Lower leg skin (tissue), 4 donors: ENCODE measurements around the gene TAOK3. TPM values are rescaled to one million over a fixed set of nuclear protein-coding genes. Genes with fewer than 3 reads are reported as not detected.
"Not testable (repeated sequence)": the region's sequence is repeated elsewhere in the genome, so short reads cannot be mapped to it uniquely, and the experiment has no call there.

Source experiments
- DNase-seq, 2 donors: peaks; one replicate each; pipeline ENCODE4 v3.0.0-alpha.2; 2019; ENCODE audit warnings: low spot score in 2 of 2
- H3K4me3 ChIP-seq: fragments of 200-600 bp; sonication (generic); 2 replicates; pipeline ENCODE4 v1.5.1; 2017; ENCODE audit warnings: mild to moderate bottlenecking, low read depth; ENCODE audit not compliant: poor library complexity, severe bottlenecking
- CTCF ChIP-seq, 3 donors: fragments of 450-650 bp; IDR thresholded peaks; one replicate each; pipeline ENCODE4 v1.5.1; 2016; ENCODE audit warnings: antibody characterized with exemption in 3 of 3, mild to moderate bottlenecking in 3 of 3, moderate library complexity in 2 of 3
- POLR2A ChIP-seq, 2 donors: fragments of 450-650 bp; IDR thresholded peaks; one replicate each; pipeline ENCODE4 v1.6.1; 2016 to 2017; ENCODE audit warnings: antibody characterized with exemption in 2 of 2, mild to moderate bottlenecking in 1 of 2, moderate library complexity in 1 of 2
- WGBS, 2 donors: methylation state at CpG; one replicate each; pipeline ENCODE4 v1.1.5; 2018; 5-methylcytosine and 5-hydroxymethylcytosine counted together
- intact Hi-C: fragments of 100-400 bp; cut with DNase I; formaldehyde crosslinking; loops from one replicate; pipeline ENCODE4 v1.15.0; 2023; ENCODE audit warnings: low total_unique reads
- total RNA-seq, 4 donors: library from RNA; depleted of rRNA; stranded (reverse); fragments of >200 nt; gene quantifications; one replicate each; pipeline ENCODE4 v1.1.0, GENCODE V29; 2016

Gene TAOK3
- total RNA-seq, 4 donors from 2014 or later, result 15.7 to 46.6 (median 24.7) TPM

GRCh38 chr12:118137148-118137678 is 235.5 kb downstream of the TAOK3 start:
- TF ChIP-seq POLR2A (IDR thresholded peaks at IDR 0.05) (no peak), CTCF (IDR thresholded peaks at IDR 0.05) (no peak)
- WGBS, 2 donors, result 68% methylated on average over 10 of the region's 10 CpGs
- peak overlapping the region; percentile 96 for H3K4me3 ChIP-seq
- DNase-seq, result peak in 1 of 2 donors; percentile 58
- intact Hi-C loops, result no loop called here

GRCh38 chr12:118136559-118137003 is 236.1 kb downstream of the TAOK3 start:
- intact Hi-C loops, result no loop called here
- TF ChIP-seq CTCF (IDR thresholded peaks at IDR 0.05) (no peak), POLR2A (IDR thresholded peaks at IDR 0.05) (no peak)
- WGBS, 2 donors, result 0% methylated on average over 22 to 28 of the region's 29 CpGs
- DNase-seq, result peak; percentile 53 to 90
- peak overlapping the region; percentile 96 for H3K4me3 ChIP-seq

GRCh38 chr12:118135788-118136558 is 236.7 kb downstream of the TAOK3 start, which contains the start of gene PEBP1:
TSS of gene PEBP1 (plus strand) at chr12:118136124. CDS start at chr12:118136210, 86 bp downstream.
- WGBS, 2 donors, result 0% methylated on average over 20 to 21 of the region's 70 CpGs
- H3K4me3 ChIP-seq, result peak within 1 kb of the TSS; percentile 96
- TF ChIP-seq POLR2A (IDR thresholded peaks at IDR 0.05) (peak in 1 of 2 donors; percentile 56), CTCF (IDR thresholded peaks at IDR 0.05) (peak in 1 of 3 donors; percentile 11)
- DNase-seq, result peak; percentile 95 to 99
- intact Hi-C loops, result no loop called here

- H3K4me3 ChIP-seq, intact Hi-C loops, DNase-seq: not testable (repeated sequence)
- WGBS, 2 donors, result 96 to 97% methylated on average over 5 of the region's 5 CpGs
These were observed 243.3 kb downstream of the TAOK3 start for GRCh38 chr12:118129436-118129835.

- DNase-seq, result no peak
- H3K4me3 ChIP-seq, result no peak overlapping the region
- TF ChIP-seq CTCF (IDR thresholded peaks at IDR 0.05) (no peak), POLR2A (IDR thresholded peaks at IDR 0.05) (no peak)
- 97 to 98% methylated on average over 5 of the region's 5 CpGs for WGBS, 2 donors
- intact Hi-C loops, result no loop called here
These were observed 244.8 kb downstream of the TAOK3 start for GRCh38 chr12:118127867-118128266.

GRCh38 chr12:118126119-118126757 is 246.5 kb downstream of the TAOK3 start:
- H3K4me3 ChIP-seq, result no peak overlapping the region
- 82 to 87% methylated on average over 13 of the region's 13 CpGs for WGBS, 2 donors
- TF ChIP-seq POLR2A (IDR thresholded peaks at IDR 0.05) (no peak), CTCF (IDR thresholded peaks at IDR 0.05) (no peak)
- no peak for DNase-seq
- intact Hi-C loops, result no loop called here
